Testis (tissue), 2 donors: ENCODE data around the gene PDZD7.

ENCODE experiments used
- POLR2A ChIP-seq: fragments of 450-650 bp; IDR thresholded peaks from one replicate; pipeline ENCODE4 v1.6.1; 2017; ENCODE audit warnings: antibody characterized with exemption, mild to moderate bottlenecking, moderate library complexity
- TF ChIP-seq, protein P1 (sequence below), 3 experiments: fragments of 450-650 bp in 2 of 3; fragments of 200-600 bp in 1 of 3; sonication (generic) in 1 of 3; IDR thresholded peaks; one replicate each; pipeline ENCODE4 v1.5.1; 2016 to 2019; ENCODE audit warnings: antibody characterized with exemption in 3 of 3, mild to moderate bottlenecking in 2 of 3, moderate library complexity in 1 of 3

DNA sequence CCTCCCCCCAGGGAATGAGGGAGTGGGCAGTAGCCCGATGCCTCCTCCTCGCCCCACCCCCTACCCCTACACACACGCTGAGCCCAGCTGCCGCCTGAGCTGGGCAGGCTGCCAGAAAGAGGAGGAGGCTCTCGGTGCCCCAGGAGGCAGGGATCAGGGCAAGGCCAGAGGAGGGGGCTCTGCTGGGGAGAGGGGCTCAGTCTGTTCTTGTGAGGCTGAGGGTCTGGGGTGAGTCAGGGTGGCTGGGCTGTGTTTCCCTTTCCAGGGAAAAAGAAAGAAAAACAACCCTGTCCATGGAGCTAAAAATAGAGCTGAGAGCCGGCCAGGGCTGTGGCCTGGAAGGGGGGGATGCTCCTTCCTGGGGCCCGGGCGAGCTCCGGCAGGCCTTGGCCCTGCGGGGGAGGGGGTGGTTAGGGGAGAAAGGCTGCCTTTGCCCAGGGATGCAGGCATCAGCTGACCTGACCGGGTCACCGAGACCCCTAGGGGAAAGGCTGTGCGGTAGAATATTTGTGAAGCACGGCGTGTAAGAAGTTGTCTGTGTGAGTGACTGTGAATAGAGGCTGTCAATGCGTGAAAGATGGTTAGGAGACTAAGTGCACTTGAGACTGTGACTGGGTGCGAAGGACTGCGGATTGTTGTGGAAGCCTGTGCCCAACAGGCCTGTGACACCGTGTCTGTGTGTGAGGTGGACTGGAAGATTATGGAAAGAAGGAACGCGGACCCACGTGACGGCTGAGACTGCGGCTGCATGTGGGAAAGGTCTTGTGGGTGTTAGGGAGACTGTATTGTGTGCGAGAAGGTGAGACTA lies 32.5 kb downstream of the PDZD7 start:
- no peak for TF ChIP-seq POLR2A
- TF ChIP-seq, protein P1, sequence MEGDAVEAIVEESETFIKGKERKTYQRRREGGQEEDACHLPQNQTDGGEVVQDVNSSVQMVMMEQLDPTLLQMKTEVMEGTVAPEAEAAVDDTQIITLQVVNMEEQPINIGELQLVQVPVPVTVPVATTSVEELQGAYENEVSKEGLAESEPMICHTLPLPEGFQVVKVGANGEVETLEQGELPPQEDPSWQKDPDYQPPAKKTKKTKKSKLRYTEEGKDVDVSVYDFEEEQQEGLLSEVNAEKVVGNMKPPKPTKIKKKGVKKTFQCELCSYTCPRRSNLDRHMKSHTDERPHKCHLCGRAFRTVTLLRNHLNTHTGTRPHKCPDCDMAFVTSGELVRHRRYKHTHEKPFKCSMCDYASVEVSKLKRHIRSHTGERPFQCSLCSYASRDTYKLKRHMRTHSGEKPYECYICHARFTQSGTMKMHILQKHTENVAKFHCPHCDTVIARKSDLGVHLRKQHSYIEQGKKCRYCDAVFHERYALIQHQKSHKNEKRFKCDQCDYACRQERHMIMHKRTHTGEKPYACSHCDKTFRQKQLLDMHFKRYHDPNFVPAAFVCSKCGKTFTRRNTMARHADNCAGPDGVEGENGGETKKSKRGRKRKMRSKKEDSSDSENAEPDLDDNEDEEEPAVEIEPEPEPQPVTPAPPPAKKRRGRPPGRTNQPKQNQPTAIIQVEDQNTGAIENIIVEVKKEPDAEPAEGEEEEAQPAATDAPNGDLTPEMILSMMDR (IDR thresholded peaks at IDR 0.05) = no peak
